GM18861 (cell line): Measurements from ENCODE around the gene ABCA13.

Experiments used
- ATAC-seq: cut with Tn5 transposase; IDR thresholded peaks from one replicate; pipeline ENCODE4 v1.9.1; 2021; ENCODE audit not compliant: unreplicated experiment

ABCA13 gene

GRCh38 chr7:48627164-48627563, 455.9 kb downstream of the ABCA13 start:
- ATAC-seq, result no peak

DNA sequence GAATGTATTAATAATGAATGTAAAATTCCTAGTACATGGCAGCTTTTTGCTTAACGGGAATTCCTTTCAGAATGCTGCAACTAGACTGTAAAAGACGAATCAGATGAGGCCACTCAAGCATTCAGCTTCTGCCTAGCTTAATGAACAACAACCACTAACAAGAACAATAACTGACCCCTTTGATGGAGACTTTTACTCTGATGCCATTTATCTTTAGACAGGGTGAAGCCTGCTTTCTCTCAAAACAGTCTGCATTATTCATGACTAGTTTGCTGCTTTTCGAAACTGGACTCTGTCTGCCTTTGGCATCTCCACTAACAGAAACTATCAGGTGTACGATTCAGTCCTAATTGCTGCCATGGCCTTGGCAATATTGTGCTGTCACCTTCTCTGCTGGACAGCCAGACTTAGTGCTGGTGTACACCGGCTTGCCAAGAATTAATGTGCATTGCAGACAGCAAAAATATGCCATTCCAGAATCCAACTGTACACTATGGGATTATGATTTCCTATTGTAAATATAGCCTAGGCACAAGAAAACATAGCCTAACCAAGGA, 457.6 kb downstream of the ABCA13 start:
- no peak for ATAC-seq

DNA sequence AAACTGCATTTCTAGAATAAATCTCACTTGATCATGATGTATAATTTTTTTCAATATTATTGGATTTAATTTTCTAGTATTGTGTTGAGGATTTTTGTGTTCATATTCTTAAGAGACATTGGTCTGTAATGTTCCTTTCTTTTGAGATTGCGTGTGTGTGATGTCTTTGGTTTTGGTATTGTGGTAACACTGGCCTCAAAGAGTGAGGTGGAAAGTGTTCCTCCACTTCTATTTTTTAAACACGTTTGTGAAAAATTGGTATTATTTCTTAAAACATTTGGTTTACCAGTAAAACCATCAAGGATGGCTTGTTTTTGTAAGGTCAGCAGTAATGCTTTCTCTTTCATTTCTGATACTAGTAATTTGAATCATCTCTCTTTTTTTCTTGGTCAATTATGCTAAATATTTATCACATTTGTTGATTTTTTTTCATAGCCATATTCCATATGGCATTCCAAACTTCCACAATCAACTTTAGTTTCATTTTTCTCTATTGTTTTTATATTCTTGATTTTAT, 462.9 kb downstream of the ABCA13 start:
- no peak for ATAC-seq

GRCh38 chr7:48635796-48636195, 464.5 kb downstream of the ABCA13 start:
- no peak for ATAC-seq

DNA sequence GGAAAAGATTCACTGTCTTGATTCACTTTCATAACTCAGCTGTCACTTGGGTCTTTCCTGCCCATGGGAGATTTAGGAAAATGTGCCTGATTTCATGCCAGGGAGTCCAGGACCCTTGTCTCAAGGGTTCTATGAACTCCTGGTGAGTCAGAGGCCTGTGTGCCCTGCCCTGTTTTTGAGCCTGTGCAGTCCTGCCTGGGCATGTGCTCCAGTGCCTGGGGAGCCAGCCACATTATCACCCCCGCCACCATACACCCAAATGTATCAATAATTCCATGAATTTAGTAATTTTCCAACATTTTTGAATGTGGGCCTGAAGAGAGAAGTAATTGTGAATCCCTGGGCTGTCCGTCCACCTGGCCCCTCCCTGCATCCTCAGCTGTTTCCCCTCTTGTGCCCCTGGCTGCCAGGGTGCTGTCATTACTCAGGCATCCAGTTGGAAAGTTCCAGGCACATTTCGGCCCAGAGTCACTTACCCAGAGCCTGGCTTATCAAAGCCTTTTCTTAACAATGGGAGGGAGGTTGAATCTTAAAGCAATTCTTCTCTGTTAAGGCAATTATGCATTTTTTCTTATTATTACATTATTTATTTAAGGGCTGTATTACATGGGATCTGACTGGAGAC, 465.2 kb downstream of the ABCA13 start:
- no peak for ATAC-seq

- ATAC-seq, result no peak
These were observed 466.1 kb downstream of the ABCA13 start for GRCh38 chr7:48637382-48637781.

- ATAC-seq, result no peak
These were observed 466.8 kb downstream of the ABCA13 start for GRCh38 chr7:48638041-48638440.

- ATAC-seq, result no peak
These were observed 472.3 kb downstream of the ABCA13 start for GRCh38 chr7:48643431-48644013.

DNA sequence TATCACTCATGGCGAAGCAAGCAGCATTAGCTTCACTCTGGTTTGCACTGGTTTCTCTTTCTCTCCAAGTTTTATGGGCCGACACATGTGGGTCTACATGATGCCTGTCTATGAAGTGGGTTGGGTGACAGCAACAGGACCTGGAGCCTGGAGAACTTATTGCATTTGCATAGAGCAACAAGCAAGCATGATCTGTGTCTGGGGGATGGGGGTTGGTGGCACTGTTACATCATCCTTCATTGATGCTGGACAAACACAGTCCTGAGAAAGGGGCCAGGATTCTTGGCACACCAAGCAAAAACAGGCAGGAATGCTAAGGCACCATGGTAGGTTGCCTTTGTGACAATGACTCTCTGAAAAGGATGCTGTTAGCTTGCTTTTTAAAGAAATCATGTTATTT, 486.9 kb downstream of the ABCA13 start:
- no peak for ATAC-seq

GRCh38 chr7:48660306-48660870, 489.1 kb downstream of the ABCA13 start:
- ATAC-seq, result no peak

DNA sequence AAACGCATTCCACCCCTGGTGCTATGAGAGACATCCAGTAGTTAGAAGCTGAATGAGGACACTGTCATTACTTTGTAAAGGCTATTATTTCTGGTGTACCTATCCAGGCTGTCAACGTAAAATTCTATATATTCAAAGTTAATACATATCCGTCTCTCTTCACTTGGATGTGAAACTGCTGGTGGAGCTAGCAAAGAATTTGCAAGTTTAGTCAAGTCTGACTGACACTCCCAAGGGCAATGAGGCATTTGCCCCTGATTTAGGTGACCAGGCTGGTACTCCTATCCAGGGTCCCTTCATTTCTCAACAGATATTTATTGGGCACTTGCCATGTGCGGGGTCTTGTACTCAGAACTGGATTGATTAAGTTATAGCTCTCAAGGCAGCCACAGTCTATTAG, 493.0 kb downstream of the ABCA13 start:
- no peak for ATAC-seq

DNA sequence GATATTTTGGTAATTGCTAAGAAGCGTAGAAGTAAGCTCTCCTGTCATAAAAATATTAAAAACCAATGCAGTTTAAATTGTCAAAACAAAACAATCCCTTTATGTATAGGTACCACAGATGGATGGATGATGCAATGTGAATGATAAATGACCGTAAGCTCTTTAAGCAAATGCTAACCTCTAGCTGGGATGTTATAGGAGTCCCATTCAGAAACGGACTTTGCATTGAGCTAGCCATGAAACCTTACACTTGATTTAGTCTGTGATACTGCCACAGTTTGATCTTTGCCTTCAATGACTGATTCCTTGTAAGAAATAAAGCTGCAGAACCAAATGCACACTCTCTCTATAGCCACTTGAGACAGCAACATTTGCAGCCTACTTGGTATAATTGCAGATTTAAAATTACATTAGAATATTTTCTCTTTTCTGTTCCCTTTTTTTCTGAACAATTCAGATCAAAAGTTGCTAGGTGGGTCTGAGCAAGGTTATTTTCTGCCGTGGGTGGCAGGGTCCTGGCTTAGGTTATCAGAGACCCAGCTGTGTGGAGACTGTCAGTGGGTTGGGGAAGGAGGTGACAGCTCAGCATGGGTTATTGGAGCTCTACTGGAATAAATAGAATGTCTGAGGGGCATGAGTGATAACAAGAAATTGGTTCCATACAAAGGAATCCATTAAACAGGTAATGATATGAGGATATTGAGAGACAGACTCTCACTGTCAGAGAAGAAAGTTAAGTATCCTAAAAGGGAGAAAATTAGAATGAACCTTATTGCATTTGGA, 494.3 kb downstream of the ABCA13 start:
- no peak for ATAC-seq

- no peak for ATAC-seq
These were observed 496.1 kb downstream of the ABCA13 start for GRCh38 chr7:48667407-48667806.

- no peak for ATAC-seq
These were observed 500.4 kb downstream of the ABCA13 start for GRCh38 chr7:48671656-48672055.

DNA sequence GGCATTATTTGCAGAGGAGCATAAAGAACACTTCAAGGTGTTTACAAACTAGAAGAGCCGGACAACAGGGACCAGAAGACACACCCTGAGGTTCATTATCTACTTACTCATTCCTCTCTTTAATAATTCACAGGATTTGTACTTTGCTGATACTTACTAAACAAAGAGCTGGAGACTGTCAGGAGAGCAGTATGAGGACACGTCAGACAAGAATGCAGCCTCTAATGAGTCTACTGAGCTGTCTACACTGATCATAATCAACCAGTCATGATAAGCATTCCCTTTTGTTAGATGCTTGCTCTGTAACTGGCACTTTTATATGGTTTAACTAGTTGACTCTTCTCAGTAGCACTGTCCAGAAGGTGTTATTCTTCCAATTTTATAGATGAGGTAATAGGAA, 509.7 kb downstream of the ABCA13 start:
- no peak for ATAC-seq

- no peak for ATAC-seq
These were observed 520.5 kb downstream of the ABCA13 start for GRCh38 chr7:48691788-48692187.
